ENCODE results near the gene VWCE. TPM values are rescaled to one million over a fixed set of nuclear protein-coding genes. Genes with fewer than 3 reads are reported as not detected.
A peak's percentile ranks its signal among the peaks of the same experiment; 100 is the strongest.

Gene VWCE
- total RNA-seq, 1 donor from 2014 or later, result 20.0 TPM

GRCh38 chr11:61287338-61287977 is 7.7 kb downstream of the VWCE start:
- H3K4me1 Mint-ChIP-seq (ENCODE audit: unreplicated experiment), result no peaks in the 10 kb centered on the region
- TF ChIP-seq CTCF (conservative IDR thresholded peaks at IDR 0.05), result no peak

GRCh38 chr11:61283613-61284012 is 11.5 kb downstream of the VWCE start:
- Mint-ChIP-seq H3K9me3 (no peaks in the 10 kb centered on the region), H3K36me3 (peaks cover 24% of the 10 kb centered on the region), H3K4me3 (no peak overlapping the region), H3K27ac (no peak overlapping the region), H3K27me3 (no peaks in the 10 kb centered on the region), H3K4me1 (ENCODE audit: unreplicated experiment) (no peaks in the 10 kb centered on the region)
- no peak for DNase-seq (ENCODE audit: extremely low spot score, unreplicated experiment)
- TF ChIP-seq CTCF (conservative IDR thresholded peaks at IDR 0.05), result no peak

More at GRCh38 chr11:61287338-61287977, 7.7 kb downstream of the VWCE start:
- no peak for DNase-seq (ENCODE audit: extremely low spot score, unreplicated experiment)
- no peak overlapping the region for H3K4me3 Mint-ChIP-seq
- H3K27me3 Mint-ChIP-seq, result peaks cover 3% of the 10 kb centered on the region
- no peak overlapping the region for H3K27ac Mint-ChIP-seq
- peaks cover 21% of the 10 kb centered on the region for H3K36me3 Mint-ChIP-seq
- no peaks in the 10 kb centered on the region for H3K9me3 Mint-ChIP-seq

GRCh38 chr11:61281581-61282250 is 13.4 kb downstream of the VWCE start:
- no peak overlapping the region for H3K27ac Mint-ChIP-seq
- no peaks in the 10 kb centered on the region for H3K27me3 Mint-ChIP-seq
- peaks cover 8% of the 10 kb centered on the region for H3K4me1 Mint-ChIP-seq (ENCODE audit: unreplicated experiment)
- no peaks in the 10 kb centered on the region for H3K9me3 Mint-ChIP-seq
- no peak overlapping the region for H3K4me3 Mint-ChIP-seq
- H3K36me3 Mint-ChIP-seq, result peaks cover 20% of the 10 kb centered on the region
- TF ChIP-seq CTCF (conservative IDR thresholded peaks at IDR 0.05), result no peak
- no peak for DNase-seq (ENCODE audit: extremely low spot score, unreplicated experiment)

- Mint-ChIP-seq H3K27ac (no peak overlapping the region), H3K9me3 (no peaks in the 10 kb centered on the region), H3K4me1 (ENCODE audit: unreplicated experiment) (peaks cover 8% of the 10 kb centered on the region), H3K36me3 (peaks cover 19% of the 10 kb centered on the region), H3K27me3 (no peaks in the 10 kb centered on the region), H3K4me3 (peak overlapping the region; percentile 47)
- DNase-seq (ENCODE audit: extremely low spot score, unreplicated experiment), result no peak
- TF ChIP-seq CTCF (conservative IDR thresholded peaks at IDR 0.05), result no peak
Observed at GRCh38 chr11:61280883-61281580, 14.1 kb downstream of the VWCE start.

GRCh38 chr11:61279934-61280659 is 15.0 kb downstream of the VWCE start:
- H3K36me3 Mint-ChIP-seq, result peaks cover 13% of the 10 kb centered on the region
- no peak for DNase-seq (ENCODE audit: extremely low spot score, unreplicated experiment)
- H3K4me1 Mint-ChIP-seq (ENCODE audit: unreplicated experiment), result peaks cover 8% of the 10 kb centered on the region
- no peaks in the 10 kb centered on the region for H3K27me3 Mint-ChIP-seq
- TF ChIP-seq CTCF (conservative IDR thresholded peaks at IDR 0.05), result no peak
- no peak overlapping the region for H3K4me3 Mint-ChIP-seq
- H3K27ac Mint-ChIP-seq, result no peak overlapping the region
- no peaks in the 10 kb centered on the region for H3K9me3 Mint-ChIP-seq
